ENCODE data around the gene FAM120B. TPM values are rescaled to one million over a fixed set of nuclear protein-coding genes. Genes with fewer than 3 reads are reported as not detected.

FAM120B gene
- polyA plus RNA-seq, 1 donor from 2014 or later = 17.9 TPM

GRCh38 chr6:170291271-170292110 lies 15.1 kb upstream of the FAM120B start:
- H3K27ac ChIP-seq (ENCODE audit: low read length) = peak overlapping the region; percentile 84

DNA sequence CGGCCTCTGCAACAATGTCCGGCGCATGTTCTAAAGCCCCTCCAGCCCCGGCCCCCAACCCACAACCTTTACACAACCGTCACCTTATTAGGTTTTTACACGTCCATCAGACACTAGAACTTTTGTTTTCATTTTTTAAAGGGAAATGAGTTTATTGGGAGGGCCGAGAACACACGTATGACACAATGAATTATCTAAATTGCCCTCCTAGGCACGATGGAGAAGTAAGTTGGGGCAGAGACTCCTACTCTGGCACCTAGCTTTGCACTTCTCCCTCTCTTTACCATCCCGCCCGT lies 14.5 kb upstream of the FAM120B start:
- H2AFZ ChIP-seq (ENCODE audit: low read depth, low read length) = no peak overlapping the region
- H3F3A ChIP-seq (ENCODE audit: insufficient read depth, low read length, poor library complexity, severe bottlenecking) = peaks cover 3% of the 10 kb centered on the region
- no peaks in the 10 kb centered on the region for H3K9me3 ChIP-seq (ENCODE audit: low read length)
- H3K4me2 ChIP-seq (ENCODE audit: low read length) = peak overlapping the region; percentile 68
- peaks cover 30% of the 10 kb centered on the region for H3K79me2 ChIP-seq (replicated peaks; ENCODE audit: insufficient read depth, low read length)
- H3K27me3 ChIP-seq (ENCODE audit: insufficient read depth, low read depth, low read length) = peaks cover 30% of the 10 kb centered on the region
- peaks cover 20% of the 10 kb centered on the region for H4K20me1 ChIP-seq (ENCODE audit: insufficient read depth)
- no peak for TF ChIP-seq TAF1 (IDR thresholded peaks at IDR 0.05; ENCODE audit: low read depth)
- TF ChIP-seq MXI1 (conservative IDR thresholded peaks at IDR 0.05; ENCODE audit: poor library complexity, severe bottlenecking) = no peak
- TF ChIP-seq EP300 (conservative IDR thresholded peaks at IDR 0.05; ENCODE audit: poor library complexity, severe bottlenecking) = no peak
- no peak for TF ChIP-seq POLR2AphosphoS5 (IDR thresholded peaks at IDR 0.05)
- TF ChIP-seq, protein P1, sequence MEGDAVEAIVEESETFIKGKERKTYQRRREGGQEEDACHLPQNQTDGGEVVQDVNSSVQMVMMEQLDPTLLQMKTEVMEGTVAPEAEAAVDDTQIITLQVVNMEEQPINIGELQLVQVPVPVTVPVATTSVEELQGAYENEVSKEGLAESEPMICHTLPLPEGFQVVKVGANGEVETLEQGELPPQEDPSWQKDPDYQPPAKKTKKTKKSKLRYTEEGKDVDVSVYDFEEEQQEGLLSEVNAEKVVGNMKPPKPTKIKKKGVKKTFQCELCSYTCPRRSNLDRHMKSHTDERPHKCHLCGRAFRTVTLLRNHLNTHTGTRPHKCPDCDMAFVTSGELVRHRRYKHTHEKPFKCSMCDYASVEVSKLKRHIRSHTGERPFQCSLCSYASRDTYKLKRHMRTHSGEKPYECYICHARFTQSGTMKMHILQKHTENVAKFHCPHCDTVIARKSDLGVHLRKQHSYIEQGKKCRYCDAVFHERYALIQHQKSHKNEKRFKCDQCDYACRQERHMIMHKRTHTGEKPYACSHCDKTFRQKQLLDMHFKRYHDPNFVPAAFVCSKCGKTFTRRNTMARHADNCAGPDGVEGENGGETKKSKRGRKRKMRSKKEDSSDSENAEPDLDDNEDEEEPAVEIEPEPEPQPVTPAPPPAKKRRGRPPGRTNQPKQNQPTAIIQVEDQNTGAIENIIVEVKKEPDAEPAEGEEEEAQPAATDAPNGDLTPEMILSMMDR (IDR thresholded peaks at IDR 0.05; ENCODE audit: poor library complexity, severe bottlenecking) = no peak
- no peak for TF ChIP-seq EZH2 (IDR thresholded peaks at IDR 0.05; ENCODE audit: borderline replicate concordance, insufficient read depth, low read length, poor library complexity, severe bottlenecking)
- TF ChIP-seq, protein P2, sequence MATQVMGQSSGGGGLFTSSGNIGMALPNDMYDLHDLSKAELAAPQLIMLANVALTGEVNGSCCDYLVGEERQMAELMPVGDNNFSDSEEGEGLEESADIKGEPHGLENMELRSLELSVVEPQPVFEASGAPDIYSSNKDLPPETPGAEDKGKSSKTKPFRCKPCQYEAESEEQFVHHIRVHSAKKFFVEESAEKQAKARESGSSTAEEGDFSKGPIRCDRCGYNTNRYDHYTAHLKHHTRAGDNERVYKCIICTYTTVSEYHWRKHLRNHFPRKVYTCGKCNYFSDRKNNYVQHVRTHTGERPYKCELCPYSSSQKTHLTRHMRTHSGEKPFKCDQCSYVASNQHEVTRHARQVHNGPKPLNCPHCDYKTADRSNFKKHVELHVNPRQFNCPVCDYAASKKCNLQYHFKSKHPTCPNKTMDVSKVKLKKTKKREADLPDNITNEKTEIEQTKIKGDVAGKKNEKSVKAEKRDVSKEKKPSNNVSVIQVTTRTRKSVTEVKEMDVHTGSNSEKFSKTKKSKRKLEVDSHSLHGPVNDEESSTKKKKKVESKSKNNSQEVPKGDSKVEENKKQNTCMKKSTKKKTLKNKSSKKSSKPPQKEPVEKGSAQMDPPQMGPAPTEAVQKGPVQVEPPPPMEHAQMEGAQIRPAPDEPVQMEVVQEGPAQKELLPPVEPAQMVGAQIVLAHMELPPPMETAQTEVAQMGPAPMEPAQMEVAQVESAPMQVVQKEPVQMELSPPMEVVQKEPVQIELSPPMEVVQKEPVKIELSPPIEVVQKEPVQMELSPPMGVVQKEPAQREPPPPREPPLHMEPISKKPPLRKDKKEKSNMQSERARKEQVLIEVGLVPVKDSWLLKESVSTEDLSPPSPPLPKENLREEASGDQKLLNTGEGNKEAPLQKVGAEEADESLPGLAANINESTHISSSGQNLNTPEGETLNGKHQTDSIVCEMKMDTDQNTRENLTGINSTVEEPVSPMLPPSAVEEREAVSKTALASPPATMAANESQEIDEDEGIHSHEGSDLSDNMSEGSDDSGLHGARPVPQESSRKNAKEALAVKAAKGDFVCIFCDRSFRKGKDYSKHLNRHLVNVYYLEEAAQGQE (IDR thresholded peaks at IDR 0.05; ENCODE audit: borderline replicate concordance) = no peak
- TF ChIP-seq RAD21 (conservative IDR thresholded peaks at IDR 0.05) = no peak
- no peak for TF ChIP-seq SMC3 (conservative IDR thresholded peaks at IDR 0.05; ENCODE audit: poor library complexity)
- H3K9ac ChIP-seq (ENCODE audit: low read length) = peak overlapping the region; percentile 86
- H3K9me2 ChIP-seq (ENCODE audit: insufficient read depth, low read length) = no peaks in the 10 kb centered on the region
- no peaks in the 10 kb centered on the region for H3K36me3 ChIP-seq (ENCODE audit: insufficient read depth, low read length)
- H3K4me3 ChIP-seq (ENCODE audit: low read length) = peak overlapping the region; percentile 97
- peak overlapping the region; percentile 84 for H3K27ac ChIP-seq (ENCODE audit: low read length)

More at GRCh38 chr6:170291271-170292110, 15.1 kb upstream of the FAM120B start:
- Histone ChIP-seq H2AFZ (ENCODE audit: low read depth, low read length) (peak overlapping the region; percentile 56), H3K27me3 (ENCODE audit: insufficient read depth, low read depth, low read length) (peaks cover 24% of the 10 kb centered on the region), H3K4me2 (ENCODE audit: low read length) (peak overlapping the region; percentile 68), H3K9me2 (ENCODE audit: insufficient read depth, low read length) (no peaks in the 10 kb centered on the region), H3K9ac (ENCODE audit: low read length) (peak overlapping the region; percentile 86), H4K20me1 (ENCODE audit: insufficient read depth) (peaks cover 20% of the 10 kb centered on the region), H3K79me2 (replicated peaks; ENCODE audit: insufficient read depth, low read length) (peaks cover 36% of the 10 kb centered on the region), H3K4me3 (ENCODE audit: low read length) (peak overlapping the region; percentile 97), H3F3A (ENCODE audit: insufficient read depth, low read length, poor library complexity, severe bottlenecking) (peaks cover 3% of the 10 kb centered on the region), H3K36me3 (ENCODE audit: insufficient read depth, low read length) (no peaks in the 10 kb centered on the region), H3K9me3 (ENCODE audit: low read length) (no peaks in the 10 kb centered on the region)
- TF ChIP-seq TAF1 (IDR thresholded peaks at IDR 0.05; ENCODE audit: low read depth) = peak; percentile 67
- peak; percentile 64 for TF ChIP-seq SMC3 (conservative IDR thresholded peaks at IDR 0.05; ENCODE audit: poor library complexity)
- TF ChIP-seq POLR2AphosphoS5 (IDR thresholded peaks at IDR 0.05) = peak; percentile 88
- TF ChIP-seq MXI1 (conservative IDR thresholded peaks at IDR 0.05; ENCODE audit: poor library complexity, severe bottlenecking) = peak; percentile 56
- peak; percentile 32 for TF ChIP-seq EP300 (conservative IDR thresholded peaks at IDR 0.05; ENCODE audit: poor library complexity, severe bottlenecking)
- TF ChIP-seq, protein P2 (IDR thresholded peaks at IDR 0.05; ENCODE audit: borderline replicate concordance) = peak; percentile 77
- no peak for TF ChIP-seq EZH2 (IDR thresholded peaks at IDR 0.05; ENCODE audit: borderline replicate concordance, insufficient read depth, low read length, poor library complexity, severe bottlenecking)
- TF ChIP-seq, protein P1 (IDR thresholded peaks at IDR 0.05; ENCODE audit: poor library complexity, severe bottlenecking) = peak; percentile 57
- peak; percentile 64 for TF ChIP-seq RAD21 (conservative IDR thresholded peaks at IDR 0.05)
